Measurements from ENCODE around the gene ATXN7. TPM values are rescaled to one million over a fixed set of nuclear protein-coding genes. Genes with fewer than 3 reads are reported as not detected.

Gene ATXN7
- total RNA-seq, 4 donors from 2014 or later = 48.5 to 80.3 (median 75.2) TPM

DNA sequence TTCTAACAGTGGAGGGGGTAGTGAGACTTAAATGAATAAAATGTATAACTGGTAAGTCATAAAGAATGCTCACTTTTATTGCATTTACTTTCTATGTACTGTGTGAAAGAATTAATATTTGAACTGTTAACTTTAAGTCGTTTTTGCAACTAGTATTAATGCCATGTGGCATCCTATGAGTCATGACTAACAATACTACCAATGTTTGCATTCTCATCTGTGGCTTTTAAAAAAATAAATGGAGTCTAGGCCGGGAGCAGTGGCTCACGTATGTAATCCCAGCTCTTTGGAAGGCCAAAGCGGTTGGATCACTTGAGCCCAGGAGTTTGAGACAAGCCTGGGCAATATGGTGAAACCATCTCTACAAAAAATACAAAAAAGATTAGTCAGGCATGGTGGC is 39.4 kb upstream of the ATXN7 start:
- H3K4me3 ChIP-seq = no peak overlapping the region
- H3K36me3 ChIP-seq = peaks cover 0 to 9% (median 0%) of the 10 kb centered on the region in 3 donors
- no peak for DNase-seq
- TF ChIP-seq CTCF (IDR thresholded peaks at IDR 0.05) (no peak), POLR2A (IDR thresholded peaks at IDR 0.05) (no peak)
- H3K27me3 ChIP-seq = no peaks in the 10 kb centered on the region
- H3K9me3 ChIP-seq = no peaks in the 10 kb centered on the region
- no peaks in the 10 kb centered on the region for H3K4me1 ChIP-seq
- H3K27ac ChIP-seq = no peak overlapping the region

DNA sequence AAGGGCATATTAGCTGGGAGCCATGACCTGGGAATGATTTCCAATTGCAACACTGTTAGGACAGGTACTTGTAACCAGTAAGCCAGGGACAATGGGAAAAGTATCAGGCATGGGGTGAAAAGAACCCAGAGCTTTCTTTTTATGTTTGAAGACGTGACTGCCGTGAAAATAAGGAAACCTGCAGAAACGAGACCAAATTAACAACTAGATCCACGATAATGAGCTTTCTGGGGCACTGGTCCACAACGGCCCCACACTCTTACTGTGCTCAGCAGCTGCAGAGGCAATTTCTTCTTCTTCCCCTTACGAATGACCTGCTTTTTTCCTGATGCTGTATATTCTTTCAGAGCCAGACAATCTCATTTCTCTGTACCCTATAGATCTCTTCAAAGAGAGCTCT is 33.1 kb upstream of the ATXN7 start:
- no peak for TF ChIP-seq CTCF (IDR thresholded peaks at IDR 0.05)
- no peak for TF ChIP-seq POLR2A (IDR thresholded peaks at IDR 0.05)

DNA sequence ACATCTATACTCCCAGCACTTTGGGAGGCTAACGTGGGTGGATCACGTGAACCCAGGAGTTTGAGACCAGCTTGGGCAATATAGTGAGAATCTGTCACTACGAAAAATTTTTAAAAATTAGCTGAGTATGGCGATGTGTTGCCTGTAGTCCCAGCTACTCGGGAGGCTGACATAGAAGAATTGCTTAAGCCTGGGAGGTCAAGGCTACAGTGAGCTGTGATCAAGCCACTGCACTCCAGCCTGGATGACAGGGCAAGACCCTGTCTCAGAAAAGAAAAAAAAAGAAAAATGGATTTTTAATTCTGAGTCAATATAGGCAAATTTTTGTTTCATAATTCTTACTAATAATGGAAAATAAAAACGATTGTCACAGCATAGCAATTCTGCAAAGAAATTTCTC is 31.3 kb upstream of the ATXN7 start:
- Histone ChIP-seq H3K36me3 (peaks cover 0 to 56% (median 0%) of the 10 kb centered on the region in 3 donors), H3K27ac (no peak overlapping the region), H3K4me3 (no peak overlapping the region), H3K4me1 (no peaks in the 10 kb centered on the region), H3K27me3 (no peaks in the 10 kb centered on the region), H3K9me3 (no peaks in the 10 kb centered on the region)
- TF ChIP-seq POLR2A (IDR thresholded peaks at IDR 0.05) (no peak), CTCF (IDR thresholded peaks at IDR 0.05) (no peak)
- DNase-seq = no peak

More for the DNA sequence above, 33.1 kb upstream of the ATXN7 start:
- no peaks in the 10 kb centered on the region for H3K4me1 ChIP-seq
- no peak overlapping the region for H3K27ac ChIP-seq
- no peak overlapping the region for H3K4me3 ChIP-seq
- H3K36me3 ChIP-seq = peaks cover 0 to 51% (median 0%) of the 10 kb centered on the region in 3 donors
- no peaks in the 10 kb centered on the region for H3K9me3 ChIP-seq
- no peak for DNase-seq
- no peaks in the 10 kb centered on the region for H3K27me3 ChIP-seq

DNA sequence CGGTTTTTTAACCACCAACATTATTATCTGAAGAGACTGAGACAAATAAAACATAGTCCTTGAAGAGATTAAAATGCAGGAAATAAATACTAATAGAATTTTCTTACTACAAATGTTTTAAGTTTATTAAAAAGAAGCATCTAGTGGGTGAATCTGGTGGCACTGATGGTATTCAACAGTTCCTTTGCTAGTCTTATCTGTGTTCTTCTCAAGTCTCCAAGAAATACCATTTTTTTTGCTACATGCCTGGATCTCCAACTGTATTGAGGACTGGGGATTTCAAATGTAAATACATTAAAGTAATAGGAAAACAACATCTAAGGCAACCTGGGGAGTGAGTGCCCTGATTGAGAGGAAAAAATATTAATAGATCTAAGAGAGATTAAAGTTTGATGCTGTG is 22.0 kb upstream of the ATXN7 start:
- Histone ChIP-seq H3K9me3 (no peaks in the 10 kb centered on the region), H3K27ac (no peak overlapping the region), H3K4me1 (no peaks in the 10 kb centered on the region), H3K36me3 (no peaks in the 10 kb centered on the region), H3K4me3 (no peak overlapping the region), H3K27me3 (no peaks in the 10 kb centered on the region)
- no peak for DNase-seq
- TF ChIP-seq CTCF (IDR thresholded peaks at IDR 0.05) = no peak
- TF ChIP-seq POLR2A (IDR thresholded peaks at IDR 0.05) = no peak

- Histone ChIP-seq H3K9me3 (no peaks in the 10 kb centered on the region), H3K4me1 (no peaks in the 10 kb centered on the region), H3K27ac (no peak overlapping the region), H3K4me3 (no peak overlapping the region), H3K36me3 (no peaks in the 10 kb centered on the region), H3K27me3 (no peaks in the 10 kb centered on the region)
- no peak for DNase-seq
- TF ChIP-seq POLR2A (IDR thresholded peaks at IDR 0.05) = no peak
Measured at GRCh38 chr3:63842127-63842526, 21.5 kb upstream of the ATXN7 start.

DNA sequence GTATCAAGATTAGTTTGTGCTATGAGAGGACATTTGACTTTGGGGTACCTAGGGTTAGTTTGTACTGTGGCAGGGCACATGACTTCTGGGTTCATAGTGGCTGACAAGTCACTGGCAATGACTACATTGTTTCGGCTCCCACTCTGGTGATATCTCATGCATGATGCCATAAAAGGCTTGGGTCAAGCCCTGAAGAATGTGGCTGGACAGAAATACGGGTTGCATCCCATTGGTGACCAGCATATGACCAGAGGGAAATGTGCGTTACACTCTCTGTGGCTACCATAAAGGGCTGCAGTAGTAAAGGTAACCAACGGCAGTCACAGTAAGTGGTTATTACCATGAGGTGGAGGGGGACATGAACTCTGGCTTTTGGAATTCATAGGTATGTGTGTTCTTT is 18.5 kb upstream of the ATXN7 start:
- H3K27ac ChIP-seq = no peak overlapping the region
- H3K27me3 ChIP-seq = no peaks in the 10 kb centered on the region
- H3K4me1 ChIP-seq = no peaks in the 10 kb centered on the region
- no peak overlapping the region for H3K4me3 ChIP-seq
- TF ChIP-seq CTCF (IDR thresholded peaks at IDR 0.05) (no peak), POLR2A (IDR thresholded peaks at IDR 0.05) (no peak)
- no peak for DNase-seq
- H3K36me3 ChIP-seq = no peaks in the 10 kb centered on the region
- no peaks in the 10 kb centered on the region for H3K9me3 ChIP-seq

Measured in Peyer's patch (tissue), 4 donors.